ENCODE results near the gene IRGC. TPM values are rescaled to one million over a fixed set of nuclear protein-coding genes. Genes with fewer than 3 reads are reported as not detected.

Gene IRGC
- total RNA-seq, 5 donors from 2014 or later (not counting 1 experiment from before 2014, with no cell fraction given) = not detected

DNA sequence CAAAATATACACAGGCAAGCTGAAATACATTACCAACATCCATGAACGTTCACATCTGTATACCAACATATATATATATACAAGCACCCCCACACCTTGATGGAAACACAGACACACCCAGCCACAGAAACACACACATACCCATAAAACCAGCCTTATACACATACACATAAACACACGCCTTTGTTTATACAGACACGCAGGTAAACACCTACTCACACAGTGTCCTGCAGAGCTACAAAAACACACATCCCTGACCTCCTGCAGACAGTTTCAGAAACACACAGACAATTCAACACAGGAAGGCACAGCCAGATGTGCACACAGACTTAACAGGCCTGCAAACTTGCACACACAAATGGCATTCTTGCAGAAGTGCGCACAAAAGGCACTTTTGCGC is 21.3 kb upstream of the IRGC start:
- H3K4me3 ChIP-seq (ENCODE audit: control insufficient read depth in 1 of 2, extremely low read depth in 1 of 2, low read length in 1 of 2) = no peak overlapping the region
- peaks cover 4% of the 10 kb centered on the region for H3K36me3 Mint-ChIP-seq
- peaks cover 4 to 22% (median 7%) of the 10 kb centered on the region in 3 donors for H3K9me3 Mint-ChIP-seq
- H3K9me3 ChIP-seq = peaks cover 2% of the 10 kb centered on the region
- H3K27me3 Mint-ChIP-seq = peaks cover 2 to 21% of the 10 kb centered on the region in 2 donors
- peaks cover 0 to under 1% (median under 1%) of the 10 kb centered on the region in 3 donors for H3K4me1 Mint-ChIP-seq
- H3K27ac ChIP-seq (ENCODE audit: low read length) = no peak overlapping the region
- peaks cover 0 to 6% of the 10 kb centered on the region in 2 experiments for H3K4me1 ChIP-seq (ENCODE audit: control insufficient read depth in 1 of 2, extremely low read depth in 1 of 2, insufficient read depth in 2 of 2, low read length in 2 of 2)
- H3K27ac Mint-ChIP-seq = no peak overlapping the region
- 93% methylated on average over 5 of the region's 5 CpGs for WGBS (ENCODE audit: insufficient coverage)
- POLR2A ChIA-PET = no interaction called here
- DNase-seq (no peak), ATAC-seq (replicated peaks in 1 of 4) (no peak)
- CTCF ChIA-PET = interaction anchor here in 1 of 2 donors (0.7 kb wide), 1 partner anchor 110 kb away, joined by 6 read pairs; no protein-coding TSS in a partner anchor
- no peaks in the 10 kb centered on the region for H3K36me3 ChIP-seq (ENCODE audit: control insufficient read depth in 2 of 2, extremely low read depth in 1 of 2, insufficient read depth in 1 of 2, low read length in 1 of 2)
- H3K27me3 ChIP-seq (replicated peaks in 1 of 2; ENCODE audit: control insufficient read depth in 2 of 2, extremely low read depth in 1 of 2, insufficient read depth in 2 of 2, low read length in 1 of 2) = peaks cover 0 to 25% of the 10 kb centered on the region in 2 experiments
- no peak overlapping the region for H3K4me3 Mint-ChIP-seq

GRCh38 chr19:43695985-43696704 is 19.7 kb upstream of the IRGC start:
- H3K4me3 Mint-ChIP-seq = no peak overlapping the region
- H3K27me3 ChIP-seq (replicated peaks in 1 of 2; ENCODE audit: control insufficient read depth in 2 of 2, extremely low read depth in 1 of 2, insufficient read depth in 2 of 2, low read length in 1 of 2) = peaks cover 0 to 30% of the 10 kb centered on the region in 2 experiments
- POLR2A ChIA-PET = no interaction called here
- H3K4me3 ChIP-seq (ENCODE audit: control insufficient read depth in 1 of 2, extremely low read depth in 1 of 2, low read length in 1 of 2) = no peak overlapping the region
- H3K9me3 Mint-ChIP-seq = peaks cover 4 to 17% (median 7%) of the 10 kb centered on the region in 3 donors
- H3K27ac ChIP-seq (ENCODE audit: low read length) = no peak overlapping the region
- 89% methylated on average over 1 of the region's 6 CpGs for WGBS (ENCODE audit: insufficient coverage)
- peaks cover 2% of the 10 kb centered on the region for H3K9me3 ChIP-seq
- peaks cover 0 to 21% of the 10 kb centered on the region in 2 experiments for H3K4me1 ChIP-seq (ENCODE audit: control insufficient read depth in 1 of 2, extremely low read depth in 1 of 2, insufficient read depth in 2 of 2, low read length in 2 of 2)
- no peaks in the 10 kb centered on the region for H3K36me3 Mint-ChIP-seq
- ATAC-seq (replicated peaks in 1 of 4) = no peak
- H3K4me1 Mint-ChIP-seq = peaks cover 12 to 16% (median 15%) of the 10 kb centered on the region in 3 donors
- no peak overlapping the region for H3K27ac Mint-ChIP-seq
- CTCF ChIA-PET = interaction anchor here in 1 of 2 donors (0.9 kb wide), 1 partner anchor 31 kb away, joined by 3 read pairs; no protein-coding TSS in a partner anchor
- H3K27me3 Mint-ChIP-seq = peaks cover 8 to 21% of the 10 kb centered on the region in 2 donors
- no peaks in the 10 kb centered on the region for H3K36me3 ChIP-seq (ENCODE audit: control insufficient read depth in 2 of 2, extremely low read depth in 1 of 2, insufficient read depth in 1 of 2, low read length in 1 of 2)
- no peak for DNase-seq

GRCh38 chr19:43697295-43697694 is 18.6 kb upstream of the IRGC start:
- no peak for ATAC-seq (replicated peaks in 1 of 4)
- Histone ChIP-seq H3K27ac (ENCODE audit: low read length) (no peak overlapping the region), H3K4me1 (ENCODE audit: control insufficient read depth in 1 of 2, extremely low read depth in 1 of 2, insufficient read depth in 2 of 2, low read length in 2 of 2) (peaks cover 0 to 23% of the 10 kb centered on the region in 2 experiments), H3K27me3 (replicated peaks in 1 of 2; ENCODE audit: control insufficient read depth in 2 of 2, extremely low read depth in 1 of 2, insufficient read depth in 2 of 2, low read length in 1 of 2) (peaks cover 0 to 30% of the 10 kb centered on the region in 2 experiments), H3K4me3 (ENCODE audit: control insufficient read depth in 1 of 2, extremely low read depth in 1 of 2, low read length in 1 of 2) (no peak overlapping the region), H3K9me3 (no peaks in the 10 kb centered on the region), H3K36me3 (ENCODE audit: control insufficient read depth in 2 of 2, extremely low read depth in 1 of 2, insufficient read depth in 1 of 2, low read length in 1 of 2) (no peaks in the 10 kb centered on the region)
- POLR2A ChIA-PET = no interaction called here
- H3K27me3 Mint-ChIP-seq = peaks cover 8 to 20% of the 10 kb centered on the region in 2 donors
- DNase-seq = no peak
- no peak overlapping the region for H3K27ac Mint-ChIP-seq
- peaks cover 2 to 7% (median 2%) of the 10 kb centered on the region in 3 donors for H3K9me3 Mint-ChIP-seq
- no peak overlapping the region for H3K4me3 Mint-ChIP-seq
- CTCF ChIA-PET = no interaction called here
- peaks cover 20 to 23% (median 22%) of the 10 kb centered on the region in 3 donors for H3K4me1 Mint-ChIP-seq
- no peaks in the 10 kb centered on the region for H3K36me3 Mint-ChIP-seq
- 78% methylated on average over 3 of the region's 5 CpGs for WGBS (ENCODE audit: insufficient coverage)

- peaks cover 0 to 23% of the 10 kb centered on the region in 2 experiments for H3K4me1 ChIP-seq (ENCODE audit: control insufficient read depth in 1 of 2, extremely low read depth in 1 of 2, insufficient read depth in 2 of 2, low read length in 2 of 2)
- peaks cover 8 to 14% of the 10 kb centered on the region in 2 donors for H3K27me3 Mint-ChIP-seq
- H3K36me3 Mint-ChIP-seq = no peaks in the 10 kb centered on the region
- peaks cover 21 to 25% (median 22%) of the 10 kb centered on the region in 3 donors for H3K4me1 Mint-ChIP-seq
- 18% methylated on average over 42 of the region's 46 CpGs for WGBS (ENCODE audit: insufficient coverage)
- H3K27ac Mint-ChIP-seq = peak overlapping the region; percentile 92 to 94
- POLR2A ChIA-PET = no interaction called here
- peaks cover 0 to 27% of the 10 kb centered on the region in 2 experiments for H3K27me3 ChIP-seq (replicated peaks in 1 of 2; ENCODE audit: control insufficient read depth in 2 of 2, extremely low read depth in 1 of 2, insufficient read depth in 2 of 2, low read length in 1 of 2)
- ATAC-seq (replicated peaks in 1 of 4) (no peak), DNase-seq (peak in 2 of 35 experiments; percentile 6 to 7)
- H3K36me3 ChIP-seq (ENCODE audit: control insufficient read depth in 2 of 2, extremely low read depth in 1 of 2, insufficient read depth in 1 of 2, low read length in 1 of 2) = no peaks in the 10 kb centered on the region
- H3K4me3 ChIP-seq (ENCODE audit: control insufficient read depth in 1 of 2, extremely low read depth in 1 of 2, low read length in 1 of 2) = peak overlapping the region in 1 of 2 donors; percentile 5
- no peaks in the 10 kb centered on the region for H3K9me3 ChIP-seq
- H3K9me3 Mint-ChIP-seq = no peaks in the 10 kb centered on the region
- peak overlapping the region; percentile 87 for H3K27ac ChIP-seq (ENCODE audit: low read length)
- peak overlapping the region; percentile 60 to 83 (median 78) for H3K4me3 Mint-ChIP-seq
- CTCF ChIA-PET = no interaction called here
Observed at GRCh38 chr19:43699506-43700394, 16.1 kb upstream of the IRGC start.

DNA sequence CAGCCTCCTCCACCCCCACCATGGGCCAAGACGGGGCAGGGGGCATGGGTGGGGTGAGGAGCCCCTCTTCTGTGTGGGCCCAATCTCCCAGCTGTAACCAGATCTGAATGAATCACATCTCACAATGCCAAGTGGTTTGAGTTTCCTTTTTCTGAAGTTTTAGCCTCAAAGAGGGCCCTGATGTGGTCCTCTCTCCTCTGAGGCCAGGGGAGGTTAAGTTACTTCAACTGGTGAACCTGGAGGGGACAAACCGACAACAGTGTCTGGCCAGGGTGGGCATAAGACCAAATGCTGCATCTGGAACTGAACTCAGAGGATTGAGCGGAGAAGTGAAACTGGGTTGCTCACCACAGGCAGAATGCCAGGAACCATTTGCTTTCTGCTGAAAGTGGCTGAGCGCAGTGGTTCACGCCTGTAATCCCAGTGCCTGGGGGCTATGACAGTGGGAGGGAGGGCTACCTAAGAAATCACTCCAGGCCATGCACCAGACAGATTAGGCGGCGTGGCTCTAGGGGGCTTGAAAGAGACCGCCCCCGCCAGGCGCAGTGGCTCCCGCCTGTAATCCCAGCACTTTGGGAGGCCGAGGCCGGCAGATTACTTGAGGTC is 15.4 kb upstream of the IRGC start:
- H3K4me3 ChIP-seq (ENCODE audit: control insufficient read depth in 1 of 2, extremely low read depth in 1 of 2, low read length in 1 of 2) = no peak overlapping the region
- H3K9me3 ChIP-seq = no peaks in the 10 kb centered on the region
- peaks cover 0 to 23% of the 10 kb centered on the region in 2 experiments for H3K4me1 ChIP-seq (ENCODE audit: control insufficient read depth in 1 of 2, extremely low read depth in 1 of 2, insufficient read depth in 2 of 2, low read length in 2 of 2)
- WGBS (ENCODE audit: insufficient coverage) = 94% methylated on average over 8 of the region's 13 CpGs
- H3K36me3 ChIP-seq (ENCODE audit: control insufficient read depth in 2 of 2, extremely low read depth in 1 of 2, insufficient read depth in 1 of 2, low read length in 1 of 2) = no peaks in the 10 kb centered on the region
- peaks cover 0 to 27% of the 10 kb centered on the region in 2 experiments for H3K27me3 ChIP-seq (replicated peaks in 1 of 2; ENCODE audit: control insufficient read depth in 2 of 2, extremely low read depth in 1 of 2, insufficient read depth in 2 of 2, low read length in 1 of 2)
- Mint-ChIP-seq H3K27me3 (peaks cover 8 to 13% of the 10 kb centered on the region in 2 donors), H3K27ac (peak overlapping the region; percentile 92 to 94), H3K4me1 (peaks cover 21 to 25% (median 22%) of the 10 kb centered on the region in 3 donors), H3K36me3 (no peaks in the 10 kb centered on the region), H3K4me3 (peak overlapping the region; percentile 60 to 83 (median 78)), H3K9me3 (no peaks in the 10 kb centered on the region)
- ChIA-PET CTCF (interaction anchor here in 1 of 2 donors (0.5 to 1.3 kb wide), 2 partner anchors 32 to 1299 kb away, joined by 8 to 9 read pairs; no protein-coding TSS in a partner anchor), POLR2A (no interaction called here)
- peak overlapping the region; percentile 87 for H3K27ac ChIP-seq (ENCODE audit: low read length)
- DNase-seq = peak in 5 of 35 experiments; percentile 1 to 23 (median 10)
- no peak for ATAC-seq (replicated peaks in 1 of 4)
